ENCODE results near the gene C22orf39.

- TF ChIP-seq CTCF (IDR thresholded peaks at IDR 0.05) (no peak), POLR2AphosphoS5 (IDR thresholded peaks at IDR 0.05) (no peak), POLR2A (IDR thresholded peaks at IDR 0.05) (no peak)
Observed at GRCh38 chr22:19430890-19431541, 16.5 kb downstream of the C22orf39 start.

All from breast epithelium (tissue), 3 donors.